Cerebellar cortex (tissue), 1 donor: Measurements from ENCODE around the gene TOM1L2.

Experiments used
- DNase-seq: peaks from one replicate; pipeline ENCODE4 v3.0.0-alpha.2; 2015; ENCODE audit warnings: low spot score

TOM1L2 gene

GRCh38 chr17:17849147-17849820 is 122.9 kb downstream of the TOM1L2 start:
- DNase-seq: no peak

- DNase-seq: no peak
Measured at GRCh38 chr17:17848311-17849082, 123.7 kb downstream of the TOM1L2 start.

GRCh38 chr17:17847726-17848125 is 124.5 kb downstream of the TOM1L2 start:
- DNase-seq: no peak

- no peak for DNase-seq
Measured at GRCh38 chr17:17847118-17847689, 125.0 kb downstream of the TOM1L2 start.

- DNase-seq: no peak
Measured at GRCh38 chr17:17846645-17847044, 125.6 kb downstream of the TOM1L2 start.

DNA sequence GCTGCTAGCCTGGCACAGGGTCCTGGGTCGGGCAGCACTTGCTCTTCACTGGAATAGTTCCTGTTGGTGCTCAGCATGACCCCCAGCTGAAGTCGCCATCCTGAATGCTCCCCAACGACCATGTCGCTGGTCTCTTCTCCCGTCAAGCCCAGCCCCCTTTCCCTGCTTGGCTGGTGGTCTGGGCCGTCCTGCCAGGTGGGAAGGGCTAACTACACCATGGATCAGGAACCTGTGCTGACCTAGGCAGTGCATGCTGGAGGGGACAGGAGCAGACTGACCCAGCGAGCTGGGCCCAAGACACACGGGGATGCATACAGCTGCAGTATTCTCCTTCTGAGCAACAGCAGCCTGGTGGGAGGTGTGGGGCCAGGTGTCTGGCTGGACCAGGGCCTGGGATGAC is 126.2 kb downstream of the TOM1L2 start:
- no peak for DNase-seq

- DNase-seq: no peak
Measured at GRCh38 chr17:17845046-17845775, 127.0 kb downstream of the TOM1L2 start.

DNA sequence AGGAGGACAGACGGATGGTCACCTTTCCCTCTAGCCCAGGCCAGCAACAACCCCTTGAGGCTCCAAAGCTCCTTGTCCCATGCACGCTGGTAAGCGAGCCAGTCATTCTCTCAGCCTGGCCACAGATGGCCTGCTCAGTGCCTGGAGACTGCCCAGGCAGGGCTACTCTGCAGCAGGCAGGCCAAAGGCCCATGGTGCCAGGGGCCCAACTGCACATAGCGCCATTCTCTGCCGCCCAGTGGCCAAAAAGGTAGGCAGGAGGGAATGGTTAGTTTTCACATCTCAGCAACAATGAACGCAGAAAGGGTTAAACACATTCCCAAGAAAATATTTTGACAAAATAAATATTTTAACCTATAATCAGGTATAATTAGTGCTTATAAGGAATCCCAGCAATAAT is 127.7 kb downstream of the TOM1L2 start:
- peak; percentile 83 for DNase-seq

DNA sequence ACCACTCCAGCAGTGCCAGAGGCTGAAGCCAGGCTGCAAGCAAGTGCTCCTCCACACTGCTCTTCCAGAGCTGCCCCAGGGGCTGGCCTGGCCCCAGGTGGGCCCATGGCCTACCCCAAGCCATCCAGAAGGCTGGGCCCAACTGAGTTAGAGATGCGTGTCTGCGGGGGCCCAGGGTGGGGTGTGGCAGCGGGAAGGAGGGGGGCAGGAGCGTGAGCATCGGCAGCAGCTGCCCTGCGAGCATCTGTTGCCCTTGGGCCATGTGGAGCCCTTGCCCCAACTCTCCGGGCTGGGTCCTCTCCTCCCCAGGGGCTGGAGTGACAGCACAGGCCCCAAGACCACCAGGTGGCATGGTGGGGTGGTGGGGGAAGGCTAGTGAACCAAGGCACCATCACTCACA is 128.1 kb downstream of the TOM1L2 start:
- DNase-seq: no peak

- DNase-seq: no peak
Measured at GRCh38 chr17:17843096-17843495, 129.1 kb downstream of the TOM1L2 start.

DNA sequence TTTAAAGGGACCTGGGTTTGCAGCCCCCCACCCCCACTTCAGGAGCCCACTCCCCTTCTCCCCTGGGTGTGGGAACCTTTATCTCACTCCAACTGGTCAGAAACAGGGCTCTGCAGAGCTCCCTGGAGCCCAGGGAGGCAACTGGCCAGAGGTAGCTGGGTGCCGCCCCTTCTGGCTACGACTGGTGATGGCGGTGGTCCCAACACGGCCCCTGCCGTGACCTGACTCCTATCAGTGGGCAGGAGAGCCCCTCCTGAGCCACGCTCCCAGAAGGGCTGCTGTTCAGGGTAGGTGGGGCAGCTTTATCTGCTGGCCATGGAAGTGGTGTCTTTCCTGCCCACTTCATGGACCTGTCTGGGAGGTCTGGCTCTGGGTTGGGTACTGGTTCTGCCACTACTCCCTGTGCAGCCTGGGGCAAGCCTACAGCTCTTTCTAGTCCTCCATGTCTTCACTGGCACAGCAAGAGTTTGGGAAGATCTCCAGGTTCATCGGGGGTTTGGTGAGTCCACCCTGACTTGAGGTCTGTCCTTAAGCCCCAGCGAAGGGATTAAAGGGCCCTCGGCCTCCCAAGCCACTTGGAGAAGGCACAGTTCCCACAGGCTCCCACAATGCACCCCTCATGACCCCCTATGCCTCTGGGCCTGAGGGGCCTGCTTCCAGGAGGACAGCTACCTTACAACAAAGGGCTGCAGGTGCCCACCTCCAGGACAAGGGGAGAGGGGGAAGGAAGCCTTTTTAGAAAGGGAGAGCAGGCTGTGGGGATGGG is 129.9 kb downstream of the TOM1L2 start:
- no peak for DNase-seq

DNA sequence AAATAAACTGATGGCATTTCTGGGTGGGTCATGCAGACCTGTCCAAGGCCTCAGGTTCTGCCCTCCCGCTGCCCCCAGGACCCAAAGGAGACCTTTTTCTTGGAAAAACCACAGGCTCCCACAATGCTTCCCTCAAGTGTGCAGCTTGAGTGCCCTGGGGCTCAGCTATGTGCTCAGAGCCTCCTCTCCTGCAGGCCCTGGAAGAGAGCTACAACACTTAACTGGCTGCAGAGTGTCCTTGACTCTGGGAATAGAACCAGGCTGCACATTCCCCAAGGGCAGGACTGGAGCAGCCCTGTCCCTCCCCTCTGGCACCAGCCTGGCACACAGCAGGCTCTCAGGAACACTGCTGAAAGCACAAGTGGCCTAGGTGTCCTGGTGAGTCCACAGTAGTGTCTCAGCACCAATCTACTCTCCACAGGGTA is 130.6 kb downstream of the TOM1L2 start:
- DNase-seq: no peak

GRCh38 chr17:17840751-17841591 is 131.2 kb downstream of the TOM1L2 start:
- DNase-seq: peak; percentile 58

- peak; percentile 85 for DNase-seq
Measured at GRCh38 chr17:17839791-17840707, 132.2 kb downstream of the TOM1L2 start.

- DNase-seq: peak; percentile 78
Measured at GRCh38 chr17:17837966-17838962, 133.9 kb downstream of the TOM1L2 start.

- peak; percentile 77 for DNase-seq
Measured at GRCh38 chr17:17837380-17837821, 134.8 kb downstream of the TOM1L2 start.

DNA sequence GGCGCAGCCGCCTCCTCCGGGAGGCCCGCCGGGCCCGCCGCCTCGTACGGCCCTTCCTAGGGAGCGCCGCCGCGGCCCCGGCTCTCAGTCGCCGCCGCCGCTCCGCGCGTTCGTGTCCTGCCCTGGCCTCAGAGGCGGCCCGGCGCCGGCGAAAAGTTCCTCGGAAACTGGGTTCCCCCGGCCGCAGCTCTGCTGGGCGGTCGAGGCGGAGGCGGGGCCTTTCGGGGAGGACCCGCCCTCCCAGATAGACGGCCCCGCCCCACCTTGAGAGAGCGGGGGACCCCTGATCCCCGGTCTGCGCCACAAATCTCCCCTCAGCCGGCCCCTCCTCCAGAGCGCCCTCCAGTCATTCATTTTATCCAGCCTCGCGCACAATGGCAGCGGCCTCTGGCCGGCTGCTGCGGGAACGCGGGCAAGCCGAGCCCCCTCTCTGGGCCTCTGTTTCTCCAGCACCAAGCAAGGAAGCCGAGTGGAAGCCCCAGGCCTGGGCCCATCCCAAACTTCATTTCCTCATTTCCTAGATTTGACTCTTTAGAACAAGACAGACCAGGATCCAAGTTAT is 135.3 kb downstream of the TOM1L2 start, which contains the start of gene SREBF1:
Gene SREBF1, minus strand, starts transcription at position 169 of the 562 bp plus-strand sequence. CDS start 169 bp downstream, outside the sequence.
- DNase-seq: peak; percentile 61
